SK-N-SH (cell line): ENCODE data around the gene NIPA2. TPM values are rescaled to one million over a fixed set of nuclear protein-coding genes. Genes with fewer than 3 reads are reported as not detected.

ENCODE experiments used
- CTCF ChIA-PET: fragments of 300-600, 350-600 bp; formaldehyde crosslinking; extraction: SDS; loops from one replicate; lab custom pipeline; 2021; lab: Yijun Ruan, JAX
- POLR2A ChIA-PET: fragments of 350-600 bp; sonication (Branson Sonifier 250); formaldehyde crosslinking; extraction: SDS; loops from one replicate; lab custom pipeline; 2020; ENCODE audit warnings: antibody characterized with exemption, inconsistent platforms; lab: Yijun Ruan, JAX
- DNase-seq: peaks from one replicate; pipeline ENCODE4 v3.0.0; 2012
- H2AFZ ChIP-seq: fragments of 200-600 bp; sonication (generic); 2 replicates; pipeline ENCODE4 v1.8.1; 2016; ENCODE audit warnings: antibody characterized with exemption, mild to moderate bottlenecking, low read depth
- H3F3A ChIP-seq: fragments of 200-600 bp; sonication (generic); replicated peaks from 2 replicates; pipeline ENCODE3; 2016; ENCODE audit warnings: antibody characterized with exemption, mild to moderate bottlenecking; ENCODE audit not compliant: insufficient read depth
- H3K27ac ChIP-seq, 2 experiments: fragments of 200-500 bp in 1 of 2; fragments of 200-600 bp in 1 of 2; sonication (Bioruptor generic) in 1 of 2; sonication (generic), shearing (Covaris generic) in 1 of 2; 2 replicates each; pipeline versions ENCODE4 v1.5.1 to v1.6.1; 2014 to 2016; ENCODE audit warnings: low read depth in 2 of 2, inconsistent platforms in 1 of 2, low read length in 1 of 2, mild to moderate bottlenecking in 1 of 2, mixed read lengths in 1 of 2
- H3K27me3 ChIP-seq: fragments of 200-600 bp; sonication (generic), shearing (Covaris generic); 2 replicates; pipeline ENCODE4 v1.6.1; 2016; ENCODE audit warnings: mixed run types; ENCODE audit not compliant: insufficient read depth
- H3K36me3 ChIP-seq, 2 experiments: fragments of 200-500 bp in 1 of 2; fragments of 200-600 bp in 1 of 2; sonication (Bioruptor generic) in 1 of 2; sonication (generic) in 1 of 2; replicated peaks in 1 of 2; 2 replicates each; pipeline versions ENCODE3 to v1.5.1; 2014 to 2016; ENCODE audit warnings: low read length in 1 of 2, mild to moderate bottlenecking in 1 of 2; ENCODE audit not compliant: insufficient read depth in 2 of 2, control insufficient read depth in 1 of 2
- H3K4me1 ChIP-seq, 2 experiments: fragments of 200-500 bp in 1 of 2; fragments of 200-600 bp in 1 of 2; sonication (Bioruptor generic) in 1 of 2; sonication (generic), shearing (Covaris generic) in 1 of 2; 2 replicates each; pipeline versions ENCODE4 v1.5.1 to v1.6.1; 2014 to 2016; ENCODE audit warnings: low read depth in 1 of 2, low read length in 1 of 2, mixed run types in 1 of 2; ENCODE audit not compliant: insufficient read depth in 2 of 2, control insufficient read depth in 1 of 2
- H3K4me2 ChIP-seq: fragments of 200-600 bp; sonication (generic), shearing (Covaris generic); 2 replicates; pipeline ENCODE4 v1.6.1; 2017; ENCODE audit warnings: mixed run types
- H3K4me3 ChIP-seq, 2 experiments: fragments of 200-500 bp in 1 of 2; fragments of 200-600 bp in 1 of 2; sonication (Bioruptor generic) in 1 of 2; sonication (generic), shearing (Covaris generic) in 1 of 2; 2 replicates each; pipeline versions ENCODE4 v1.5.1 to v1.8.1; 2014 to 2016; ENCODE audit warnings: low read depth in 2 of 2, inconsistent platforms in 1 of 2, low read length in 1 of 2, mild to moderate bottlenecking in 1 of 2, mixed read lengths in 1 of 2, moderate library complexity in 1 of 2
- H3K79me2 ChIP-seq: fragments of 200-600 bp; sonication (generic); 2 replicates; pipeline ENCODE4 v1.8.1; 2017; ENCODE audit warnings: mild to moderate bottlenecking; ENCODE audit not compliant: insufficient read depth
- H3K9ac ChIP-seq: fragments of 200-600 bp; sonication (generic); 2 replicates; pipeline ENCODE4 v1.6.1; 2017; ENCODE audit warnings: mixed run types
- H3K9me2 ChIP-seq: fragments of 200-600 bp; sonication (generic); 2 replicates; pipeline ENCODE4 v1.6.1; 2017; ENCODE audit warnings: mixed run types
- H3K9me3 ChIP-seq: fragments of 200-600 bp; sonication (generic); 2 replicates; pipeline ENCODE4 v1.6.1; 2017; ENCODE audit warnings: mixed run types, mild to moderate bottlenecking, moderate library complexity
- H4K20me1 ChIP-seq: fragments of 200-600 bp; sonication (generic); 2 replicates; pipeline ENCODE4 v1.6.1; 2017; ENCODE audit warnings: mild to moderate bottlenecking, mixed run types; ENCODE audit not compliant: insufficient read depth
- ELF1 ChIP-seq: IDR thresholded peaks from 2 replicates; pipeline ENCODE4 v1.4.0; 2012
- EP300 ChIP-seq, 2 experiments: IDR thresholded peaks; 2 replicates each; pipeline versions ENCODE4 v1.4.0 to v1.6.1; 2012; ENCODE audit warnings: borderline replicate concordance in 1 of 2, low read depth in 1 of 2, low read length in 1 of 2
- FOXJ3 ChIP-seq: sonication (generic); formaldehyde crosslinking; IDR thresholded peaks from 2 replicates; pipeline ENCODE4 v1.5.1; 2020; ENCODE audit warnings: mild to moderate bottlenecking, missing genetic modification reagents
- MEF2A ChIP-seq: IDR thresholded peaks from 2 replicates; pipeline ENCODE4 v1.4.0; 2012; ENCODE audit warnings: low read depth, borderline replicate concordance
- NRF1 ChIP-seq: IDR thresholded peaks from 2 replicates; pipeline ENCODE4 v1.6.1; 2012; ENCODE audit warnings: low read depth, mild to moderate bottlenecking, low read length
- POLR2AphosphoS5 ChIP-seq: IDR thresholded peaks from 2 replicates; pipeline ENCODE4 v1.6.1; 2012; ENCODE audit warnings: low read depth, low read length
- RAD21 ChIP-seq: IDR thresholded peaks from 2 replicates; pipeline ENCODE4 v1.6.1; 2012; ENCODE audit warnings: mild to moderate bottlenecking, low read length
- RCOR1 ChIP-seq: fragments of 150-350 bp; IDR thresholded peaks from 2 replicates; pipeline ENCODE4 v1.6.1; 2017; ENCODE audit warnings: antibody characterized with exemption, low read length
- RFX5 ChIP-seq: IDR thresholded peaks from 2 replicates; pipeline ENCODE4 v1.6.1; 2012; ENCODE audit warnings: mild to moderate bottlenecking, improper control_type of control experiment, low read length
- RXRA ChIP-seq: IDR thresholded peaks from 2 replicates; pipeline ENCODE4 v1.4.0; 2012; ENCODE audit warnings: low read depth, mild to moderate bottlenecking, borderline replicate concordance
- SMC3 ChIP-seq: IDR thresholded peaks from 2 replicates; pipeline ENCODE4 v1.6.1; 2012; ENCODE audit warnings: low read depth, low read length, improper control_type of control experiment
- USF1 ChIP-seq: IDR thresholded peaks from 2 replicates; pipeline ENCODE4 v1.4.0; 2012; ENCODE audit warnings: low read depth, borderline replicate concordance
- USF2 ChIP-seq: fragments of 150-350 bp; IDR thresholded peaks from 2 replicates; pipeline ENCODE4 v1.6.1; 2017; ENCODE audit warnings: antibody characterized with exemption, low read length, low read depth, borderline replicate concordance
- YY1 ChIP-seq: IDR thresholded peaks from 2 replicates; pipeline ENCODE4 v1.4.0; 2012; ENCODE audit warnings: low read depth, mild to moderate bottlenecking
- ZBTB33 ChIP-seq: IDR thresholded peaks from 2 replicates; pipeline ENCODE4 v1.4.0; 2012; ENCODE audit warnings: low read depth, borderline replicate concordance
- WGBS: methylation state at CpG from one replicate; pipeline ENCODE4 v1.1.6; 2017; ENCODE audit warnings: low lambda C conversion rate; 5-methylcytosine and 5-hydroxymethylcytosine counted together
- polyA plus RNA-seq, 3 experiments: library from polyadenylated mRNA; depleted of rRNA; stranded (reverse); fragments of >200 nt; gene quantifications; 2 replicates each; pipeline ENCODE4 v1.2.3, GENCODE V29; 2012

NIPA2 gene
- polyA plus RNA-seq, 1 of the 3 experiments (the other 2 are of a cell fraction), result 32.0 TPM

- Histone ChIP-seq H3K9me2 (no peaks in the 10 kb centered on the region), H4K20me1 (no peaks in the 10 kb centered on the region), H2AFZ (no peak overlapping the region), H3F3A (no peaks in the 10 kb centered on the region), H3K27ac (no peak overlapping the region), H3K27me3 (no peaks in the 10 kb centered on the region), H3K9me3 (no peaks in the 10 kb centered on the region), H3K36me3 (peaks cover 19 to 69% of the 10 kb centered on the region in 2 experiments), H3K4me1 (no peaks in the 10 kb centered on the region), H3K4me2 (no peak overlapping the region), H3K4me3 (no peak overlapping the region), H3K9ac (no peak overlapping the region), H3K79me2 (no peaks in the 10 kb centered on the region)
- TF ChIP-seq RFX5 (no peak), MEF2A (no peak), NRF1 (no peak), EP300 (IDR thresholded peaks at IDR 0.05; ENCODE audit: borderline replicate concordance in 1 of 2, low read depth in 1 of 2, low read length in 1 of 2) (no peak), FOXJ3 (no peak), YY1 (no peak), USF1 (no peak), USF2 (no peak), ELF1 (no peak), RCOR1 (no peak), RAD21 (no peak), SMC3 (no peak), RXRA (no peak), POLR2AphosphoS5 (no peak), ZBTB33 (no peak)
- no peak for DNase-seq
- ChIA-PET CTCF (no interaction called here), POLR2A (no interaction called here)
- 99% methylated on average over 13 of the region's 13 CpGs for WGBS
These were observed 75.3 kb downstream of the NIPA2 start for GRCh38 chr15:22913646-22914380.
